Immature natural killer cell (primary cell): ENCODE data around the gene SND1. TPM values are rescaled to one million over a fixed set of nuclear protein-coding genes. Genes with fewer than 3 reads are reported as not detected.

ENCODE experiments used
- DNase-seq, 3 donors: peaks; one replicate each; pipeline ENCODE4 v3.0.0; 2022; ENCODE audit warnings: mixed read lengths in 1 of 3
- H3K27ac Mint-ChIP-seq, 6 donors: one replicate each; pipeline ENCODE4 v1.8.0; 2020; ENCODE audit warnings: mixed read lengths in 6 of 6, mild to moderate bottlenecking in 5 of 6, inconsistent platforms in 4 of 6, moderate library complexity in 3 of 6
- H3K27me3 Mint-ChIP-seq, 3 donors: one replicate each; pipeline ENCODE4 v1.8.0; 2020 to 2021; ENCODE audit warnings: low read depth in 3 of 3, mild to moderate bottlenecking in 3 of 3, mixed read lengths in 3 of 3, moderate library complexity in 3 of 3, inconsistent platforms in 1 of 3
- H3K36me3 Mint-ChIP-seq, 3 donors: one replicate each; pipeline ENCODE4 v1.8.0; 2020; ENCODE audit warnings: mixed read lengths in 3 of 3, inconsistent platforms in 2 of 3, mild to moderate bottlenecking in 2 of 3
- H3K4me1 Mint-ChIP-seq, 2 donors: one replicate each; pipeline ENCODE4 v1.8.0; 2020; ENCODE audit warnings: inconsistent platforms in 2 of 2, mild to moderate bottlenecking in 2 of 2, mixed read lengths in 2 of 2, moderate library complexity in 1 of 2
- H3K4me3 Mint-ChIP-seq, 5 donors: one replicate each; pipeline ENCODE4 v1.8.0; 2020; ENCODE audit warnings: mild to moderate bottlenecking in 5 of 5, mixed read lengths in 5 of 5, inconsistent platforms in 3 of 5, moderate library complexity in 3 of 5
- H3K9me3 Mint-ChIP-seq, 6 donors: one replicate each; pipeline ENCODE4 v1.8.0; 2020; ENCODE audit warnings: mild to moderate bottlenecking in 6 of 6, mixed read lengths in 6 of 6, inconsistent platforms in 4 of 6, moderate library complexity in 3 of 6
- polyA plus RNA-seq, 3 donors: library from polyadenylated mRNA; unstranded; fragments of 300-500 nt; fragmentation: Illumina TruSeq; gene quantifications; one replicate each; pipeline ENCODE4 v1.2.3, GENCODE V29; 2021

Gene SND1
- polyA plus RNA-seq, 3 donors from 2014 or later, result 87.8 to 130 (median 116) TPM

DNA sequence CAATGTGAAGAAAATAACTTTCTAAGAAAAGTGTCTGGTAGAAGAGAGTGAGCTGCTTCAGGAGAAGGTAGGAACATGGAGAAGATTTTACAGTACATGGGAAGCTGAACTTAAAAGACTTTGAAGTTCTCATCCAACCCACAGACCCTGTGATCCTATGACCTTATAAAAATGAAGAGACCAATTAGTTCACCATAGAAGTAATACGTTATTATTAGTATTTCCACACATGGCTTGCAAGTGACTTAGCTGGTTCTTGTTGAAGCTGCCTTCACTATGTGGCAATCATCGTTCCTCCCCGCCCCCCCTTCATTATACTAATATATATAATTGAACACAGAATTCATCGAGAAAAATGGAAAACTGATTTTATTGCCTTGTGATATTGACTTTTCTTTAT is 129.1 kb downstream of the SND1 start:
- H3K27ac Mint-ChIP-seq, result no peak overlapping the region
- peaks cover 0 to 2% (median 0%) of the 10 kb centered on the region in 3 donors for H3K27me3 Mint-ChIP-seq
- H3K9me3 Mint-ChIP-seq, result no peaks in the 10 kb centered on the region
- DNase-seq, result no peak
- peaks cover 32 to 43% of the 10 kb centered on the region in 2 donors for H3K4me1 Mint-ChIP-seq
- H3K4me3 Mint-ChIP-seq, result no peak overlapping the region
- H3K36me3 Mint-ChIP-seq, result peaks cover 0 to 10% (median 4%) of the 10 kb centered on the region in 3 donors

DNA sequence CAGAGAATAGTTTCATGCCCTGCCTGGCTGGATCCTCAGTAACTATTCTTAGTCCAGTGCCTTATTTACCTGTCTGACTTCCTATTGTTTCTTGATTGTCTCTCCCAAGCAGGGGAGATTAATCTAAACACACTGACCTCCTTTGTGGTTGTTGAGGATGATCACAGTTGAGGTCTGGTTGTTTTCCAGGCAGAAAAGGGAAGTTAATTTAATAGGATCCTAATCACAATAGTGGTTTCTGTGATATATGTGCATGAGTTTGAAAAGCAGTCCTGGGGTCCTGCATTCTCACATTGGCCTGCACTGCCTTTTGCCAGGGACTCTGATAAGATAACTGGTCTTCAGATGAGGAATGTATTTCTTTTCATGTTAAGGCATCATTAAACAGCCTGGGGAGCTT is 130.1 kb downstream of the SND1 start:
- DNase-seq, result no peak
- Mint-ChIP-seq H3K36me3 (peaks cover 0 to 12% (median 6%) of the 10 kb centered on the region in 3 donors), H3K27me3 (peaks cover 0 to 2% (median 0%) of the 10 kb centered on the region in 3 donors), H3K27ac (peak overlapping the region in 1 of 6 donors; percentile 1), H3K9me3 (no peaks in the 10 kb centered on the region), H3K4me3 (no peak overlapping the region), H3K4me1 (peaks cover 37 to 49% of the 10 kb centered on the region in 2 donors)

DNA sequence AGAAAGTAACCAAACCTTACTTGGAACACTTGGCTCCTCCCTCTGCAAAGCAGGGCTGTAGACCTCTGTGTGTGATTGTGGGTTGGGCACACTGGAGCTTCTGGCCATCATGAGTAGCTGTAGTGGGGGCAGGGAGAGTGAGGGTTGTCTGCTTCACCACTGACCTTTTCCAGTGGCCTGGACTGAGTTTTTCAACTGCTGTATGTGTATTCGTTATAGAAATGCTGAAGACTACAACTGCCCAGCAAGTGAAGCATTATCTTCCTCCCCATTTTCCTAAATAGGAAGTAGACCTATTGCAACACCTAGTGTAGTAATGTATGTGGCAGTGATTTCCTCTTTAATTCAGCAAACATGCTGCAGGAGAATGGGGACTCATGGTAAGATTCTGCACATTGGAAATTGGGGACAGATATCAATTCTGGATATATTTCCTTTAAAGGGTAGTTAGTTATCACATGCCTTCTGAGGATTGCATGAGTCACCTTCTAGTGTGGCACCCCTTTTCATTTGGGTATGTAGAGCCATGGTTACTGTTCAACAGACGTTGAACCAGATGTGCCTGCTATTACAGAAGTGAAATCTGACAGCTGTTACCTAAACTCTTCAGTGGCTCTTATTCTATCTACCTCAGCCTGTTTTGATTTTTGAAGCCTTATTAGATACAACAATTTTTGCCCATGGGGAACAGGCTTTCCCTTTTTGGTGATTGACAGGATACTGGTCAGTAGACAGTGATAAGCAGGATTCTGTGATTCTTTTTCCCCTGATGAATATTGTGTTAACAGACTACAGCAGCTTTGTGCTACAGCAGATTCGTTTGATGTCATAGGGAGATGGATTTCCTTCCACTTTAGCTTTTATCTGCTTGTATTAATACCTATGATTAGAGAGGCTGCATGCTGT is 130.9 kb downstream of the SND1 start:
- H3K4me3 Mint-ChIP-seq, result no peak overlapping the region
- H3K27ac Mint-ChIP-seq, result peak overlapping the region in 4 of 6 donors; percentile 21 to 52 (median 43)
- DNase-seq, result no peak
- peaks cover 0 to 14% (median 8%) of the 10 kb centered on the region in 3 donors for H3K36me3 Mint-ChIP-seq
- no peaks in the 10 kb centered on the region for H3K9me3 Mint-ChIP-seq
- H3K4me1 Mint-ChIP-seq, result peaks cover 45 to 58% of the 10 kb centered on the region in 2 donors
- H3K27me3 Mint-ChIP-seq, result peaks cover 0 to 2% (median 0%) of the 10 kb centered on the region in 3 donors

DNA sequence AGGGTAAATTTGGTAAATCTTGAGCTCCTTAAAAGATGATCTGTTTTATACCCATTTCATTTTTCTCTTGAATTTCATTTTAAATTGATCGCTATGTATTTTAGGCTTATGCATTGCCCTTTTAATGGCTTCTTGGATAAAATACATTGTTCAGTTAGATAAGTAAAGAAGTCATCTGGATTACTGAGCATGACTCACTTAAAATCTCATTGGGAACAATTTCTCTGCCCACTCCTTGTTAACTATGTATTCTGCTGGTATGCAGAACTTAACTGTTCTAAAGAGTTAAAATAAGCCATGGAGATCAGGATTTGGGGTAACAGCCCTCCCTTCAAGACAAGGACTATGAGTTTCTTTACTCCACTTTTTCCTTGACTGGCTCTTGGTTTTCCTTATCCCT is 134.2 kb downstream of the SND1 start:
- H3K4me3 Mint-ChIP-seq, result no peak overlapping the region
- H3K27me3 Mint-ChIP-seq, result peaks cover 0 to 1% (median 0%) of the 10 kb centered on the region in 3 donors
- peaks cover 0 to 10% (median 8%) of the 10 kb centered on the region in 3 donors for H3K36me3 Mint-ChIP-seq
- DNase-seq, result no peak
- H3K27ac Mint-ChIP-seq, result no peak overlapping the region
- no peaks in the 10 kb centered on the region for H3K9me3 Mint-ChIP-seq
- peaks cover 59 to 84% of the 10 kb centered on the region in 2 donors for H3K4me1 Mint-ChIP-seq

DNA sequence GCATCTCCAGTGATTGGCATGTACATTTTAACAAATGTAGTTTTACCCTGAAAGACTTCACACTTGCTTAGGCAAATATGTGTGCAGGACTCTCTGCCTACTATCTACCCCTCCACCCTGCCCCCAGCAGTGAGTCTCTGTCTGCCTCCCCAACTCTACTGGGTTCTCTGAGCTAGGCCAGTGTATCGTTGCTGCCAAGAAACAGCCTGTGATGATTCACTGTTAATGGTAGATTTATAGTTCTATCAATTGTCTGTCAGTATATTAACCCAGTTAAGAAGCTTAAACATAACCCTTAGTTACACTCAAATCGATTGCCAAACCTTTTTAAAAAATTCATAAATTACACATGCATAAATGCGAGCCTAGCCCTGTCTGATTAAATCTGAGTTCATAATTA is 137.0 kb downstream of the SND1 start:
- no peak for DNase-seq
- Mint-ChIP-seq H3K4me3 (no peak overlapping the region), H3K27me3 (peaks cover 0 to 1% (median 0%) of the 10 kb centered on the region in 3 donors), H3K4me1 (peaks cover 56 to 88% of the 10 kb centered on the region in 2 donors), H3K9me3 (no peaks in the 10 kb centered on the region), H3K36me3 (peaks cover 0 to 10% (median 8%) of the 10 kb centered on the region in 3 donors), H3K27ac (peak overlapping the region in 2 of 6 donors; percentile 34)

DNA sequence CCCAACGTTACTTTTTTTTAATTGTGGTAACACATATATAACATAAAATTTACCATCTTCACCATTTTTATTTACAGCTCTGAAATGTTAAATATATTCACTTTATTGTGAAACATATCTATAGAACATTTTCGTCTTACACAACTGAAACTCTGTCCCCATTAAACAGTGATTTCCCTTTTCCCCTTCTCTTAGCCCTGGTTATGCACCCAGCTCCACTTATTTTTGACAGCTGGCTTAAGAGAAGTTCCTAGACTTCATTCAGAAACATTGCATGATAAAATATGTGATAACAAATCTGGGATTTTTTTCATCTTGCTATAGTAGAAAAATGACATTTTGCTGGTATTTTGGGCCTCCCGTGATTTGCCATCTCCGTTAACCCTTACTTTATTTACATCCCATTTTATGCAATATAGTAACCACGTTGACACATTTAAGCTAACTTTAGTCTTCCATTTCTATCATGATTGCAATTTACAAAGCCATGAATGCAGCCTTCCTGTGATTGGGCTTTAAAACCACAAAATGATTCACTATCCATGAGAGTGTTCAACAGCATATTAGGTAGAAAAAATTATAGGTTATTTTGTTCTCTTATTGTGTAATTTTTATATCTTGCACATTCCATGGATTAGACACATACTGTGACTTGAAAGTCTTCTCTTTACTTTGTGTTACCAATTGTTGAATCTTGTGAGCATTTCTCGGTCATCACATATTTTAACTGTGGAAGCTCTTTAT is 139.6 kb downstream of the SND1 start:
- H3K4me1 Mint-ChIP-seq, result peaks cover 47 to 79% of the 10 kb centered on the region in 2 donors
- H3K9me3 Mint-ChIP-seq, result no peaks in the 10 kb centered on the region

DNA sequence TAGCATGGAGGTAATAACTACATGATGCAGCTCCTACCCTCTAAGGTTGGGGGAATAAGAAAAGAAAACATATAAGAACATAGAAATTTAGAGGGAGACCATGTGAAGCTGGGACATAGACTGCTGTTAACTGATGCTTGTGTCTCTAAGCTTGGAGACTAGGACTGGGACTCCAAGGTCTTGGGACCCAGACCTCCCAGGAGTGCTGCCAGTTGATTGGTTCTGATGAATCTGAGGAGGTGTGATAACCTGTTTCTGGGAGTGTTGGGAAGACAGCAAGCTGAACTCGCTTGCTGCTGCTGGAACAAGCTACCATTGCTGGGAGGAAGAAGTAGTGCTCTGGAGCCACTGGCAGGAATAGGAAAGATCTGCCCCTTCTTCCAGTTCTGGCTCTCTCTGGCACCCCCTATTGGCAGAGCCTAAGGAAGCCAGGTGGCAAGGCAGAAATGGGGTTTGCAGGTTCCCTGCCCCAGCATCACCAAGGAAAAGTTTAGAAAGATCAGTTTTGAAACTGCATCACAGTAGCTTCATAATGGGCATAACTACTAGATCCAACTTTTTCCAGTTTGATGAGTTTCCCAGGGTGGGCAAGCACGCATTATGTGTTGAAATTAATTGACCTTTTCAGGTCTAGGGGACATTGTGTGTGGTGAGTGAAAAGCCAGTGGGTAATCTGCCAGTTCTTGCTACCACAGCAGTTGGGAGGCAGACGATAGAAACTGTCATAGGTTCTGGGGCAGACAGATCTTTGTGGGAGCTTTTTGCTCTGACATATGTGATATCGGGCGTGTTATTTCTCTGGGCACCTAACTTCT is 140.7 kb downstream of the SND1 start:
- peak overlapping the region in 2 of 6 donors; percentile 21 to 38 for H3K27ac Mint-ChIP-seq
- no peaks in the 10 kb centered on the region for H3K9me3 Mint-ChIP-seq
- peak; percentile 36 to 45 (median 39) for DNase-seq
- peaks cover 0 to 2% (median 1%) of the 10 kb centered on the region in 3 donors for H3K27me3 Mint-ChIP-seq
- no peak overlapping the region for H3K4me3 Mint-ChIP-seq
- no peaks in the 10 kb centered on the region for H3K36me3 Mint-ChIP-seq
- peaks cover 37 to 69% of the 10 kb centered on the region in 2 donors for H3K4me1 Mint-ChIP-seq

More for the DNA sequence above, 139.6 kb downstream of the SND1 start:
- Mint-ChIP-seq H3K27ac (peak overlapping the region in 2 of 6 donors; percentile 38 to 42), H3K4me3 (no peak overlapping the region), H3K36me3 (peaks cover 0 to 4% (median 4%) of the 10 kb centered on the region in 3 donors), H3K27me3 (peaks cover 0 to 1% (median 0%) of the 10 kb centered on the region in 3 donors)
- no peak for DNase-seq

DNA sequence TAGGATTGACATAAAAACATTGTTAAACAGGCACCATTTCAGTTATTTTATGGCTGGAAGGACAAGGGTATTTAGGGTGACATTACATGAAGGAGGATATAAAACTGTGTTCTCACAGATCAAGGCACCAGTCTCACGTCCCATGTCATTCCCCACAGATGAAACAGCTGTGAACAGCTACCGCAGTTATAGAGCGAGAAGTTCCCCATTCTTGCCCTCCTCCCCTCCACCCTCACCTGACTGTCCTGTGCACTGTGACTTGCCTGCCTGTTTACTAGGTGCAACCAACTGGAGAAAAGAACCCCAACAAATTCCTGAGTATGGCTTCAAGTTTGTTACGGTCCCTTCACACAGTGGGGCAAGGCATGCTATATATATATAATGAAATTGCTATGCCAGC is 141.6 kb downstream of the SND1 start:
- Mint-ChIP-seq H3K9me3 (no peaks in the 10 kb centered on the region), H3K27ac (no peak overlapping the region), H3K27me3 (peaks cover 0 to 2% (median under 1%) of the 10 kb centered on the region in 3 donors), H3K4me3 (no peak overlapping the region), H3K36me3 (no peaks in the 10 kb centered on the region), H3K4me1 (peaks cover 35 to 69% of the 10 kb centered on the region in 2 donors)
- no peak for DNase-seq

DNA sequence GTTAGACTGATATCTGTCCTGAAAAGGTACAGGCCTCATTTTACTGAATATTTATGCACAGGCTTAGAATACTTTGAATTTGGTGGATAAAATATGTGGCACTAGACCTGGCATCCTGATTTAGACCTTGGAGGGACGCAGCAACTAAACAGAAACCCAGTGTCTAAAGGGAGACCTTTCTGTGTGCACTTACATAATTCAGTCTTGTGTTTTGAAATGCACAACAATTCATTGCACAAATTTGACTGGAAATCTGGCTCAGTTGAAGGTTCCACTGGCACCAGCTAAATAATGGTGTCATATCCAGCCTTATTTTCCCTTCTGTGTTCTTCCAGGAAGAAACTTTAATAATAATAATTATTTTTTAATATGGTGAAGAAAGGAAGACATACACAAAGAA is 142.1 kb downstream of the SND1 start:
- Mint-ChIP-seq H3K4me3 (no peak overlapping the region), H3K27ac (peak overlapping the region in 1 of 6 donors; percentile 14), H3K4me1 (peaks cover 30 to 66% of the 10 kb centered on the region in 2 donors), H3K9me3 (no peaks in the 10 kb centered on the region), H3K27me3 (peaks cover 0 to 2% (median 0%) of the 10 kb centered on the region in 3 donors), H3K36me3 (no peaks in the 10 kb centered on the region)
- no peak for DNase-seq

DNA sequence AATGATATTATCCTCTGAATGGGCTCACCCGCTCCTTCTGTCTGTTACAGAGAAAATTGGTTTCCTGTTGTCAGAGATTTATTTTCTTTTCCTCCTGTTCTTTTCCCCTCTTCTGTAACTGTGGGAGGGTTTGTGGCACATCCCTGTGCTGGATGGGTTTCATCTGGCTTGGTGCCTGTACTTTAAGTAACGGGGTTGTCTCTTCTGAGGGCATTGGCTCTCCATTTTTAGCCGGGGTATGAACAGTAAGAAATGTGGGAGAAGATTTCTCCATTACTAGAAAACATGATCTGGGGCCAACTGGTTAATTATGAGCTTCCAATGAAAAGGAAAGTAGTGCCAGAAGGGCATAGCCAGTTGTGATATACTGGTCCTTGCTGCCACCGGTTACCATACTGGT is 142.6 kb downstream of the SND1 start:
- DNase-seq, result no peak
- Mint-ChIP-seq H3K27me3 (peaks cover 0 to 2% (median 0%) of the 10 kb centered on the region in 3 donors), H3K27ac (no peak overlapping the region), H3K9me3 (no peaks in the 10 kb centered on the region), H3K4me3 (no peak overlapping the region), H3K4me1 (peaks cover 30 to 61% of the 10 kb centered on the region in 2 donors), H3K36me3 (no peaks in the 10 kb centered on the region)

DNA sequence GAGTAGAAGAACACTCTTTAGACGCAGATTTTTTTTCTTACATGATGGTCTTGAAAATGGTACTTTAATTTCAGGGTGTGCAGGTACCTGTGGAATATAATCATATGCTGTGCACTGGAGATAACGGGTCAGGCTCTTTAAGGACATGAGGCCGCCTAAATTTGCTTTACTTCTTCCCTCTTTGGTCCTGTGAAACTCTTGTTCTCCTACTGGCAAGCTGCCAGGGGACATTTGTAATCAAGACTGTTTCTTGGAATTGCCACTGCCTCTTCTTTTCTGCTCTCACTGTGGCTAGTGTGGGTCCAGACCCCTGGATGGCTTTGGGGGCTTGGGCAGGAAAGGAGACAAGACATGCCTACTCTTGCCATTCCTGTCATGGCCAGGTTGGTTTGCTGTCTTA is 146.0 kb downstream of the SND1 start:
- Mint-ChIP-seq H3K27ac (no peak overlapping the region), H3K9me3 (no peaks in the 10 kb centered on the region), H3K4me1 (peaks cover 15 to 33% of the 10 kb centered on the region in 2 donors), H3K27me3 (peaks cover 0 to 2% (median 0%) of the 10 kb centered on the region in 3 donors), H3K36me3 (no peaks in the 10 kb centered on the region), H3K4me3 (no peak overlapping the region)
- DNase-seq, result no peak

DNA sequence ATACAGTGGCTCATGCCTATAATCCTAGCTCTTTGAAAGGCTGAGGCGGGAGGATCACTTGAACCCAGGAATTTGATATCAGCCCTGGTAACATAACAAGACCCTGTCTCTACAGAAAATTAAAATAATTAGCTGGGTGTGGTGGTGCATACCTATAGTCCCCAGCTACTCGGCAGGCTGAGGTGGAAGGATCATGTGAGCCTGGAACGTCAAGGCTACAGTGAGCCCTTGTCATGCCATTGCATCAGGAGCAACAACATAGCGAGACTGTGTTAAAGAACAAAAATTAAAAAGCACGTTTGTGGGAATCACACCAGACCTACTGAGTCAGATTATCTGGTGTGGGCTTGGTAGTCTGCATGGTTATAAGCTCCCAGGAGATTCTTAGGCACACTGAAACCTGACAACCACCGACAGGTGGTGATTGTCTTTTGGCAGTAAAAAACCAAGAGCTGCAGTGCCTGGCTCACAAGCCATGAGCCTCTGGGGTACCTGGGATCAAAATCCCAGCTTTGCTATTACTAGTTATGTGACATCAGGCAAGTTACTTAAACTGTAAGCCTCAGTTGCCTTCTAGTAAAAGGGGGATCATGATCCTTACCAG is 146.9 kb downstream of the SND1 start:
- Mint-ChIP-seq H3K9me3 (no peaks in the 10 kb centered on the region), H3K4me1 (peaks cover 13 to 25% of the 10 kb centered on the region in 2 donors), H3K36me3 (no peaks in the 10 kb centered on the region), H3K4me3 (no peak overlapping the region), H3K27me3 (peaks cover 0 to 2% (median 0%) of the 10 kb centered on the region in 3 donors), H3K27ac (no peak overlapping the region)
- DNase-seq, result no peak
